Embryonic facial prominence (tissue), 1 donor: ENCODE results near the gene ANKRD29.
"Not testable (repeated sequence)": the region's sequence is repeated elsewhere in the genome, so short reads cannot be mapped to it uniquely, and the experiment has no call there.

Experiments used
- DNase-seq: peaks from one replicate; pipeline ENCODE4 v3.0.0-alpha.2; 2016; ENCODE audit errors: extremely low spot score

The ANKRD29 gene

GRCh38 chr18:23645568-23646175 is 17.0 kb downstream of the ANKRD29 start:
- DNase-seq = no peak

GRCh38 chr18:23643815-23644490 is 18.8 kb downstream of the ANKRD29 start:
- DNase-seq = peak; percentile 55

GRCh38 chr18:23641937-23642666 is 20.6 kb downstream of the ANKRD29 start:
- no peak for DNase-seq

- no peak for DNase-seq
Measured at GRCh38 chr18:23641143-23641720, 21.5 kb downstream of the ANKRD29 start.

- no peak for DNase-seq
Measured at GRCh38 chr18:23640052-23640451, 22.7 kb downstream of the ANKRD29 start.

- DNase-seq = not testable (repeated sequence)
Measured at GRCh38 chr18:23636433-23636832, 26.3 kb downstream of the ANKRD29 start.

- no peak for DNase-seq
Measured at GRCh38 chr18:23636071-23636399, 26.7 kb downstream of the ANKRD29 start.

- DNase-seq = no peak
Measured at GRCh38 chr18:23635283-23636070, 27.2 kb downstream of the ANKRD29 start.

- no peak for DNase-seq
Measured at GRCh38 chr18:23634692-23635091, 28.0 kb downstream of the ANKRD29 start.

- DNase-seq = no peak
Measured at GRCh38 chr18:23632615-23633014, 30.1 kb downstream of the ANKRD29 start.

GRCh38 chr18:23631746-23632145 is 31.0 kb downstream of the ANKRD29 start:
- DNase-seq = no peak

GRCh38 chr18:23631312-23631711 is 31.4 kb downstream of the ANKRD29 start:
- no peak for DNase-seq

GRCh38 chr18:23629444-23629946 is 33.2 kb downstream of the ANKRD29 start:
- no peak for DNase-seq

GRCh38 chr18:23627970-23628369 is 34.7 kb downstream of the ANKRD29 start:
- no peak for DNase-seq

- DNase-seq = no peak
Measured at GRCh38 chr18:23627321-23627720, 35.4 kb downstream of the ANKRD29 start.

GRCh38 chr18:23626451-23627279 is 36.0 kb downstream of the ANKRD29 start:
- DNase-seq = no peak

GRCh38 chr18:23623040-23623439 is 39.7 kb downstream of the ANKRD29 start:
- DNase-seq = no peak

- DNase-seq = no peak
Measured at GRCh38 chr18:23619388-23619881, 43.3 kb downstream of the ANKRD29 start.

GRCh38 chr18:23618862-23619387 is 43.8 kb downstream of the ANKRD29 start:
- no peak for DNase-seq

- no peak for DNase-seq
Measured at GRCh38 chr18:23617412-23618014, 45.2 kb downstream of the ANKRD29 start.
